K562 (cell line): ENCODE data around the gene ZNF597. TPM values are rescaled to one million over a fixed set of nuclear protein-coding genes. Genes with fewer than 3 reads are reported as not detected.

Experiments used
- BMI1 ChIP-seq: fragments of 150-350 bp; IDR thresholded peaks from 2 replicates; pipeline ENCODE4 v1.6.1; 2014; ENCODE audit warnings: low read length
- BRD4 ChIP-seq: fragments of 200-600 bp; sonication (generic); IDR thresholded peaks from 2 replicates; pipeline ENCODE4 v1.6.1; 2017; ENCODE audit warnings: inconsistent platforms
- CBX1 ChIP-seq: sonication (generic); IDR thresholded peaks from 2 replicates; pipeline ENCODE4 v1.6.1; 2016; ENCODE audit warnings: antibody characterized with exemption, low read depth, mild to moderate bottlenecking
- EP300 ChIP-seq: IDR thresholded peaks from 2 replicates; pipeline ENCODE4 v1.6.1; 2012; ENCODE audit warnings: low read length, improper control_type of control experiment
- GTF2F1 ChIP-seq: IDR thresholded peaks from 2 replicates; pipeline ENCODE4 v1.6.1; 2011; ENCODE audit warnings: low read depth, low read length, improper control_type of control experiment
- KLF16 ChIP-seq: IDR thresholded peaks from 2 replicates; pipeline ENCODE4 v1.6.1; 2016; ENCODE audit warnings: antibody characterized with exemption
- MCM5 ChIP-seq: fragments of 450-650 bp; IDR thresholded peaks from 2 replicates; pipeline ENCODE4 v1.6.1; 2016; ENCODE audit warnings: low read depth
- MYNN ChIP-seq, 2 experiments: sonication (generic); formaldehyde crosslinking in 1 of 2; IDR thresholded peaks; 2 replicates each; pipeline versions ENCODE4 v1.5.0 to v1.6.1; 2016 to 2020; ENCODE audit warnings: antibody characterized with exemption in 1 of 2, missing genetic modification reagents in 1 of 2
- NFIC ChIP-seq: fragments of 450-650 bp; IDR thresholded peaks from 2 replicates; pipeline ENCODE4 v1.6.1; 2017; ENCODE audit warnings: mild to moderate bottlenecking, inconsistent platforms
- NRF1 ChIP-seq, 2 experiments: fragments of 450-650 bp; IDR thresholded peaks in 1 of 2; conservative IDR thresholded peaks in 1 of 2; 2 replicates each; pipeline ENCODE4 v1.6.1; 2014; ENCODE audit warnings: mild to moderate bottlenecking in 2 of 2
- RFX5 ChIP-seq: IDR thresholded peaks from 2 replicates; pipeline ENCODE4 v1.6.1; 2011; ENCODE audit warnings: low read depth, mild to moderate bottlenecking, improper control_type of control experiment, low read length
- SMARCA5 ChIP-seq: fragments of 450-650 bp; IDR thresholded peaks from 2 replicates; pipeline ENCODE4 v1.6.1; 2016
- TBP ChIP-seq: optimal IDR thresholded peaks from 2 replicates; pipeline ENCODE3; 2011; ENCODE audit warnings: low read depth, low read length, improper control_type of control experiment
- TCF3 ChIP-seq: sonication (generic); formaldehyde crosslinking; IDR thresholded peaks from 2 replicates; pipeline ENCODE4 v1.4.0; 2020; ENCODE audit warnings: mild to moderate bottlenecking, missing genetic modification reagents
- ZBTB17 ChIP-seq: fragments of 450-650 bp; formaldehyde crosslinking; IDR thresholded peaks from 2 replicates; pipeline ENCODE4 v1.4.0; 2020; ENCODE audit warnings: mild to moderate bottlenecking
- ZNF121 ChIP-seq: sonication (generic); formaldehyde crosslinking; conservative IDR thresholded peaks from 2 replicates; pipeline ENCODE4 v1.8.0; 2022; ENCODE audit warnings: missing genetic modification reagents
- ZNF143 ChIP-seq: sonication (generic); formaldehyde crosslinking; IDR thresholded peaks from 2 replicates; pipeline ENCODE4 v1.9.0; 2022; ENCODE audit warnings: mild to moderate bottlenecking, missing genetic modification reagents
- ZNF212 ChIP-seq: fragments of 450-650 bp; formaldehyde crosslinking; IDR thresholded peaks from 2 replicates; pipeline ENCODE4 v1.4.0; 2020; ENCODE audit warnings: mild to moderate bottlenecking
- ZNF431 ChIP-seq: sonication (generic); formaldehyde crosslinking; IDR thresholded peaks from 2 replicates; pipeline ENCODE4 v1.8.0; 2022; ENCODE audit warnings: mild to moderate bottlenecking, missing genetic modification reagents
- polyA plus RNA-seq, 8 experiments: library from polyadenylated mRNA; depleted of rRNA in 4 of 8; stranded (reverse) in 5 of 8; unstranded in 3 of 8; fragments of >200 nt; fragmentation: Nextera tagmentation in 2 of 8; fragmentation: Illumina TruSeq in 1 of 8; extraction: Ambion mirVana in 2 of 8; extraction: Trizol in 1 of 8; gene quantifications; 2 replicates each; pipeline versions ENCODE4 v1.2.1 to v1.2.3, GENCODE V29; 2011 to 2014; ENCODE audit warnings: inconsistent platforms in 1 of 8, missing spikeins in 1 of 8
- total RNA-seq, 7 experiments: library from RNA; depleted of rRNA in 6 of 7; stranded (reverse); fragments of >200 nt in 6 of 7; fragmentation: Illumina TruSeq in 2 of 7; extraction: Trizol in 2 of 7; gene quantifications; 2 replicates each; pipeline versions ENCODE4 v1.2.1 to v1.2.3, GENCODE V29; 2011 to 2021; ENCODE audit warnings: low replicate concordance in 1 of 7
- TF ChIP-seq, protein P1 (sequence below), 2 experiments: fragments of 450-650 bp; IDR thresholded peaks; 2 replicates each; pipeline ENCODE4 v1.6.1; 2016
- TF ChIP-seq, protein P2 (sequence below): fragments of 450-650 bp; formaldehyde crosslinking; IDR thresholded peaks from 2 replicates; pipeline ENCODE4 v1.4.0; 2020; ENCODE audit warnings: mild to moderate bottlenecking, moderate library complexity
- TF ChIP-seq, protein P3 (sequence below): fragments of 250-450 bp; sonication (Bioruptor Pico); IDR thresholded peaks from 2 replicates; pipeline ENCODE4 v1.9.0; 2021; ENCODE audit warnings: mild to moderate bottlenecking
- TF ChIP-seq, protein P4 (sequence below): fragments of 200-800 bp; sonication (Bioruptor generic); IDR thresholded peaks from 2 replicates; pipeline ENCODE4 v1.6.1; 2017; ENCODE audit warnings: missing genetic modification characterization, missing compliant biosample characterization
- TF ChIP-seq, protein P5 (sequence below): fragments of 450-650 bp; conservative IDR thresholded peaks from 2 replicates; pipeline ENCODE4 v1.6.1; 2016; ENCODE audit warnings: missing genetic modification characterization, low read depth, mild to moderate bottlenecking, control low read depth, missing compliant biosample characterization

The ZNF597 gene
- total and polyA plus RNA-seq, 9 of the 15 experiments (the other 6 are each of a cell fraction or from before 2014, with no cell fraction given): 0.14 to 0.68 (median 0.42) TPM

DNA sequence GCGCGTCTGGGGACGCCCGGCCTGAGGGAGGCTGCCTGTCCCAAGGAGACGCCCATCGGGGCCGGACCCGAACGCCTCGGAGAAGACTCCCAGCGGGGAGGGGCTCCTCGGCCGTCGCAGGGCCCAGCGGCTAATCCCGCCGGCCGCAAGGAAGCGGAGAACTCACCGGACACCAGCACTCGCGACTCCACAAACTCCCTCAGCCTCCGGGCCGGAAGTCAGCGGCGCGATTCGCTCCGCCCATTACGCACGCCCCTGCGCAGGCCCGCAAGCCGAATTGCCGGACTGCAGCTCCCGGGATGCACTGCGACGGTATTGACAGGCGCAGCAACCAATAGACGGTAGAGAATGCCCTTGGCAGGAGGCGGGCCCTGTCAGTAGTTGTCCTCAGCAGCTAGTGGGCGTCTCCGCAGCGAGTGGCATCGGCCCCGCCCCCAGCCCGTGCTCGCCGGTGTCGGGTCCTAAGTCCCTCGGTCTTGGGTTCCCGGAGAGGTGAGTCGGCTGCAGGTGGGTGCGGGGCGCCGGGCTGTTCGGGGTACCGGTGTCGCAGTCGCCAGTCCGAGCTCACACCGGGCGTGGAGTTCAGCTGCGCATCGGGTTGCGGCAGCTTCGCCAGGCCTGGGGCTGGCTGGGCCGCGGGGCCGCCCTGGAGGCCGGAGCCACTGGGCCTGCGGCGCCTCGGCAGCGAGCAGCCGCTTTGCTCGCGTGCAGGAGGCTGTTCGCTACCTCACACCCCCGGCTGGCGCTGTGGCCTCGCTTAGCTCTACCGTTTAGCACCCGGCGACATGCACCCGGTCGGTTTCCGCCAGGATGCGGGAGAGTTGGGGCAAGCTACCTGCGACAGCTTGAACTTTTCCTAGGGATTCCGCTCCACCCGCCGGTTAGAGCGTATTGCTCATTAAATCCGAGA, 42.3 kb downstream of the ZNF597 start, which contains the start of the genes ZNF174 and ZSCAN32 (continued):
- TF ChIP-seq, protein P1, sequence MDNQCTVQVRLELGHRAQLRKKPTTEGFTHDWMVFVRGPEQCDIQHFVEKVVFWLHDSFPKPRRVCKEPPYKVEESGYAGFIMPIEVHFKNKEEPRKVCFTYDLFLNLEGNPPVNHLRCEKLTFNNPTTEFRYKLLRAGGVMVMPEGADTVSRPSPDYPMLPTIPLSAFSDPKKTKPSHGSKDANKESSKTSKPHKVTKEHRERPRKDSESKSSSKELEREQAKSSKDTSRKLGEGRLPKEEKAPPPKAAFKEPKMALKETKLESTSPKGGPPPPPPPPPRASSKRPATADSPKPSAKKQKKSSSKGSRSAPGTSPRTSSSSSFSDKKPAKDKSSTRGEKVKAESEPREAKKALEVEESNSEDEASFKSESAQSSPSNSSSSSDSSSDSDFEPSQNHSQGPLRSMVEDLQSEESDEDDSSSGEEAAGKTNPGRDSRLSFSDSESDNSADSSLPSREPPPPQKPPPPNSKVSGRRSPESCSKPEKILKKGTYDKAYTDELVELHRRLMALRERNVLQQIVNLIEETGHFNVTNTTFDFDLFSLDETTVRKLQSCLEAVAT (IDR thresholded peaks at IDR 0.05): 0 out of 4 replicates have a peak, but pooled peaks of 1 of the 2 experiments have one; percentile 21
- TF ChIP-seq ZNF121: no peak
- no peak for TF ChIP-seq TCF3 (CRISPR knock-in tag)
- TF ChIP-seq ZNF212 (CRISPR knock-in tag): no peak
- TF ChIP-seq MYNN (IDR thresholded peaks at IDR 0.05): no peak
- no peak for TF ChIP-seq MYNN (CRISPR knock-in tag; IDR thresholded peaks at IDR 0.05)
- peak; percentile 77; the same call in 1 of the 2 replicates for TF ChIP-seq ZNF431 (CRISPR knock-in tag)
- no peak for TF ChIP-seq SMARCA5
- TF ChIP-seq, protein P2, sequence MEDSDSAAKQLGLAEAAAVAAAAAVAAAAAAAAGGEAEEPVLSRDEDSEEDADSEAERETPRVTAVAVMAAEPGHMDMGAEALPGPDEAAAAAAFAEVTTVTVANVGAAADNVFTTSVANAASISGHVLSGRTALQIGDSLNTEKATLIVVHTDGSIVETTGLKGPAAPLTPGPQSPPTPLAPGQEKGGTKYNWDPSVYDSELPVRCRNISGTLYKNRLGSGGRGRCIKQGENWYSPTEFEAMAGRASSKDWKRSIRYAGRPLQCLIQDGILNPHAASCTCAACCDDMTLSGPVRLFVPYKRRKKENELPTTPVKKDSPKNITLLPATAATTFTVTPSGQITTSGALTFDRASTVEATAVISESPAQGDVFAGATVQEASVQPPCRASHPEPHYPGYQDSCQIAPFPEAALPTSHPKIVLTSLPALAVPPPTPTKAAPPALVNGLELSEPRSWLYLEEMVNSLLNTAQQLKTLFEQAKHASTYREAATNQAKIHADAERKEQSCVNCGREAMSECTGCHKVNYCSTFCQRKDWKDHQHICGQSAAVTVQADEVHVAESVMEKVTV (CRISPR knock-in tag): no peak
- TF ChIP-seq NFIC: no peak
- no peak for TF ChIP-seq BRD4
- TF ChIP-seq MCM5: no peak
- TF ChIP-seq KLF16: no peak
- peak; percentile 95 for TF ChIP-seq CBX1
- no peak for TF ChIP-seq GTF2F1
- peak; percentile 54 for TF ChIP-seq ZBTB17 (CRISPR knock-in tag)
- TF ChIP-seq TBP: peak; percentile 76
- peak; percentile 98 for TF ChIP-seq NRF1 (conservative IDR thresholded peaks at IDR 0.05 in 1 of 2, IDR thresholded peaks at IDR 0.05 in 1 of 2)
- TF ChIP-seq RFX5: no peak
- TF ChIP-seq, protein P3, sequence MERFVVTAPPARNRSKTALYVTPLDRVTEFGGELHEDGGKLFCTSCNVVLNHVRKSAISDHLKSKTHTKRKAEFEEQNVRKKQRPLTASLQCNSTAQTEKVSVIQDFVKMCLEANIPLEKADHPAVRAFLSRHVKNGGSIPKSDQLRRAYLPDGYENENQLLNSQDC: no peak
- TF ChIP-seq ZNF143 (CRISPR knock-in tag): peak; percentile 92
- TF ChIP-seq EP300: 0 out of 2 replicates have a peak, but pooled peaks have one; percentile 3
- TF ChIP-seq, protein P4, sequence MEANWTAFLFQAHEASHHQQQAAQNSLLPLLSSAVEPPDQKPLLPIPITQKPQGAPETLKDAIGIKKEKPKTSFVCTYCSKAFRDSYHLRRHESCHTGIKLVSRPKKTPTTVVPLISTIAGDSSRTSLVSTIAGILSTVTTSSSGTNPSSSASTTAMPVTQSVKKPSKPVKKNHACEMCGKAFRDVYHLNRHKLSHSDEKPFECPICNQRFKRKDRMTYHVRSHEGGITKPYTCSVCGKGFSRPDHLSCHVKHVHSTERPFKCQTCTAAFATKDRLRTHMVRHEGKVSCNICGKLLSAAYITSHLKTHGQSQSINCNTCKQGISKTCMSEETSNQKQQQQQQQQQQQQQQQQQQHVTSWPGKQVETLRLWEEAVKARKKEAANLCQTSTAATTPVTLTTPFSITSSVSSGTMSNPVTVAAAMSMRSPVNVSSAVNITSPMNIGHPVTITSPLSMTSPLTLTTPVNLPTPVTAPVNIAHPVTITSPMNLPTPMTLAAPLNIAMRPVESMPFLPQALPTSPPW: peak; percentile 50
- TF ChIP-seq, protein P5, sequence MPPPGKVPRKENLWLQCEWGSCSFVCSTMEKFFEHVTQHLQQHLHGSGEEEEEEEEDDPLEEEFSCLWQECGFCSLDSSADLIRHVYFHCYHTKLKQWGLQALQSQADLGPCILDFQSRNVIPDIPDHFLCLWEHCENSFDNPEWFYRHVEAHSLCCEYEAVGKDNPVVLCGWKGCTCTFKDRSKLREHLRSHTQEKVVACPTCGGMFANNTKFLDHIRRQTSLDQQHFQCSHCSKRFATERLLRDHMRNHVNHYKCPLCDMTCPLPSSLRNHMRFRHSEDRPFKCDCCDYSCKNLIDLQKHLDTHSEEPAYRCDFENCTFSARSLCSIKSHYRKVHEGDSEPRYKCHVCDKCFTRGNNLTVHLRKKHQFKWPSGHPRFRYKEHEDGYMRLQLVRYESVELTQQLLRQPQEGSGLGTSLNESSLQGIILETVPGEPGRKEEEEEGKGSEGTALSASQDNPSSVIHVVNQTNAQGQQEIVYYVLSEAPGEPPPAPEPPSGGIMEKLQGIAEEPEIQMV: no peak
- TF ChIP-seq BMI1: no peak
